ENCODE measurements around the gene TMEM74B. TPM values are rescaled to one million over a fixed set of nuclear protein-coding genes. Genes with fewer than 3 reads are reported as not detected.

Gene TMEM74B
- total and polyA plus RNA-seq, 4 donors, result 0.71 to 3.8 (median 1.9) TPM; not detected in 1

GRCh38 chr20:1207293-1207878 is 22.6 kb upstream of the TMEM74B start:
- DNase-seq (no peak), ATAC-seq (ENCODE audit: low FRiP score) (no peak)
- Histone ChIP-seq H3K4me3 (ENCODE audit: low read length in 2 of 2) (no peak overlapping the region), H3K27ac (ENCODE audit: low read depth in 1 of 2, low read length in 2 of 2) (no peak overlapping the region), H3K36me3 (ENCODE audit: control insufficient read depth in 1 of 2, insufficient read depth in 2 of 2, low read length in 1 of 2) (no peaks in the 10 kb centered on the region), H3K9me3 (ENCODE audit: control insufficient read depth, low read length) (peaks cover 3% of the 10 kb centered on the region), H3K27me3 (ENCODE audit: control insufficient read depth in 1 of 2, insufficient read depth in 2 of 2, low read length in 1 of 2) (no peaks in the 10 kb centered on the region), H3K4me1 (ENCODE audit: control insufficient read depth in 1 of 2, insufficient read depth in 2 of 2, low read length in 2 of 2) (no peaks in the 10 kb centered on the region)
- intact Hi-C loops (cut with DNase I), result no loop called here
- WGBS, 2 donors, result 82% methylated on average over 3 of the region's 3 CpGs

DNA sequence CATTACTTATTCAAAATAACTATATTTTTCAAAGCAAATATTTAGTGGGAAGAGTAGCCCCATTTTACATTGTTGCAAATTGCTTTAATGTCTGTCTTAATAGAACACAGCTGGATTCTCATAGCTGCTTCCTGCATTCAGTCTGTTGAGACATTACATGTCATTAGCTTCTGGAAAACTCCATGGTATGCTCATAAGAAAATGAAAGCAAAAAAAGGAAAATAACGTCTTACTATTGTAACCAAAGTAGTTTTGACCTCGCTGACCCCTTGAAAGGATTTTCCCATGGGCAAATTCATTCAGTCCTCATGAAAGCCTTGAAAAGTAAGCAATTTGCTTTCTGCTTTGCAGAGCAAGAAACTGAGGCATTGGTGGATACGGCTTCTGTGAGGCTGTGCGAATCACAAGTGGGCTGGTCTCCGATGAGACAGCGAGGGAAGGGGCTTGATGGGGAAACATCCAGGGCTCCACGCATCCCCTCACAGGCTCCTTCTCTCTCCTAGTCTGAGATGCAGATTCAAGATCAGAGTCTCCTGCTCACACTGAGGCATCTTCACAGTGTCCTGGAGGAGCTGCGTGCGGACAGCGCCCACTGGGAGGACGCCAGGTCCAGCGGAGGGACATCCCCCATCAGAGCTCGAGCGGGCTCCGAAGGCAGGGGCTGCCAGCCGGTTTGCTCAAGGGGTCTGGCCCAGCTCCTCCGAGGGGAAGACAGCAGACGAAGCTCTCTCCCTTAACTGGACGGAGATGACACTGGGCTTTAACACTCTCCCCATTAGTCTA is 21.8 kb upstream of the TMEM74B start:
- Histone ChIP-seq H3K4me1 (ENCODE audit: control insufficient read depth in 1 of 2, insufficient read depth in 2 of 2, low read length in 2 of 2) (no peaks in the 10 kb centered on the region), H3K36me3 (ENCODE audit: control insufficient read depth in 1 of 2, insufficient read depth in 2 of 2, low read length in 1 of 2) (no peaks in the 10 kb centered on the region), H3K27me3 (ENCODE audit: control insufficient read depth in 1 of 2, insufficient read depth in 2 of 2, low read length in 1 of 2) (no peaks in the 10 kb centered on the region), H3K9me3 (ENCODE audit: control insufficient read depth, low read length) (peaks cover 3% of the 10 kb centered on the region), H3K27ac (ENCODE audit: low read depth in 1 of 2, low read length in 2 of 2) (no peak overlapping the region), H3K4me3 (ENCODE audit: low read length in 2 of 2) (no peak overlapping the region)
- ATAC-seq (ENCODE audit: low FRiP score), result no peak
- no peak for DNase-seq
- intact Hi-C loops (cut with DNase I), result no loop called here
- 68 to 72% methylated on average over 19 of the region's 19 CpGs for WGBS, 2 donors

GRCh38 chr20:1205802-1206201 is 21.0 kb upstream of the TMEM74B start:
- intact Hi-C loops (cut with DNase I), result no loop called here
- H3K4me1 ChIP-seq (ENCODE audit: control insufficient read depth in 1 of 2, insufficient read depth in 2 of 2, low read length in 2 of 2), result no peaks in the 10 kb centered on the region
- ATAC-seq (ENCODE audit: low FRiP score) (no peak), DNase-seq (no peak)
- H3K9me3 ChIP-seq (ENCODE audit: control insufficient read depth, low read length), result peaks cover 3% of the 10 kb centered on the region
- H3K27me3 ChIP-seq (ENCODE audit: control insufficient read depth in 1 of 2, insufficient read depth in 2 of 2, low read length in 1 of 2), result no peaks in the 10 kb centered on the region
- H3K36me3 ChIP-seq (ENCODE audit: control insufficient read depth in 1 of 2, insufficient read depth in 2 of 2, low read length in 1 of 2), result no peaks in the 10 kb centered on the region
- 92 to 94% methylated on average over 8 of the region's 8 CpGs for WGBS, 2 donors
- no peak overlapping the region for H3K4me3 ChIP-seq (ENCODE audit: low read length in 2 of 2)
- no peak overlapping the region for H3K27ac ChIP-seq (ENCODE audit: low read depth in 1 of 2, low read length in 2 of 2)

DNA sequence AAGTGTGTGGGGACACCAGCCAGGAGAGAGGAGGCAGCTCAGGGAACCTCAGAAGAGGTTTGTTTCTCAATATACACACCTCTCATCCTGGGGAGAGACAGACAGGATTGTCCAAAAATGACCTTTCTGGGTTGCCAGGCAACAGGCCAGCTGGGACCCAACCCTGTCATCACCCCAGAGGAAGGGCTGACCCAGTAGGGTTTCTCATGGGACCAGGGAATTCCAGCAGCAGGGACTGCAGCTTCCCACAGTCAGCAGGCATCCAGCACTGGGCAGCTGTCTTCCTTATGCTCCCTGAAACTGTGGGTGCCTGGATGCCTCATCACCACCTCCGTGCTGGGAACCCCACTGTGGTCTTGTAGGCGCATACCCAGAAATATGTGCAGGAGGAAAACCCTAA is 19.8 kb upstream of the TMEM74B start:
- H3K4me1 ChIP-seq (ENCODE audit: control insufficient read depth in 1 of 2, insufficient read depth in 2 of 2, low read length in 2 of 2), result no peaks in the 10 kb centered on the region
- ATAC-seq (ENCODE audit: low FRiP score) (no peak), DNase-seq (no peak)
- H3K36me3 ChIP-seq (ENCODE audit: control insufficient read depth in 1 of 2, insufficient read depth in 2 of 2, low read length in 1 of 2), result no peaks in the 10 kb centered on the region
- H3K27ac ChIP-seq (ENCODE audit: low read depth in 1 of 2, low read length in 2 of 2), result no peak overlapping the region
- intact Hi-C loops (cut with DNase I), result no loop called here
- no peak overlapping the region for H3K4me3 ChIP-seq (ENCODE audit: low read length in 2 of 2)
- 66 to 82% methylated on average over 2 of the region's 2 CpGs for WGBS, 2 donors
- no peaks in the 10 kb centered on the region for H3K27me3 ChIP-seq (ENCODE audit: control insufficient read depth in 1 of 2, insufficient read depth in 2 of 2, low read length in 1 of 2)
- H3K9me3 ChIP-seq (ENCODE audit: control insufficient read depth, low read length), result peaks cover 1% of the 10 kb centered on the region

DNA sequence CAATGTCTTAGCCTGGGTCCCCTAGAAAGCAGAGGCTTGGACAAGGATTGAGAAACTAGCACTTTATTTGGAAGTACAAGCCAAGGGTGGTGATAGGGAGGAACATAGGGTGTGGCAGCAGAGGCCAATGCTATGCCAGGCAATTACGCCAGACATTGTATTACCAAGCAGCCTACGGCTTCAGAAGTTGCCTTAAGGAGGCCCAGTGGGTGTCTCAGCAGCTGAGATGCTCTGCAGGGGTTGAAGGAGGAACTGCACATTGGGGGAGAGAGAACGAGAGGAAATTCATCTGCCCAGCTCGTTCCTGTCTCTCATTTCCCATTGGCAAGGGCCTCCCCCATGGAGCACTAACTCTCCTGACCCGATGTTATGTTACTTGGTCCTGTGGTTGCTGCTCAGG is 19.3 kb upstream of the TMEM74B start:
- Histone ChIP-seq H3K4me1 (ENCODE audit: control insufficient read depth in 1 of 2, insufficient read depth in 2 of 2, low read length in 2 of 2) (no peaks in the 10 kb centered on the region), H3K9me3 (ENCODE audit: control insufficient read depth, low read length) (no peaks in the 10 kb centered on the region), H3K27ac (ENCODE audit: low read depth in 1 of 2, low read length in 2 of 2) (no peak overlapping the region), H3K36me3 (ENCODE audit: control insufficient read depth in 1 of 2, insufficient read depth in 2 of 2, low read length in 1 of 2) (no peaks in the 10 kb centered on the region), H3K4me3 (ENCODE audit: low read length in 2 of 2) (no peak overlapping the region), H3K27me3 (ENCODE audit: control insufficient read depth in 1 of 2, insufficient read depth in 2 of 2, low read length in 1 of 2) (no peaks in the 10 kb centered on the region)
- ATAC-seq (ENCODE audit: low FRiP score), result no peak
- no peak for DNase-seq
- intact Hi-C loops (cut with DNase I), result no loop called here
- 45 to 52% methylated on average over 5 of the region's 5 CpGs for WGBS, 2 donors

- intact Hi-C loops (cut with DNase I), result no loop called here
- no peak overlapping the region for H3K4me3 ChIP-seq (ENCODE audit: low read length in 2 of 2)
- DNase-seq (no peak), ATAC-seq (ENCODE audit: low FRiP score) (no peak)
- no peak overlapping the region for H3K27ac ChIP-seq (ENCODE audit: low read depth in 1 of 2, low read length in 2 of 2)
- H3K9me3 ChIP-seq (ENCODE audit: control insufficient read depth, low read length), result no peaks in the 10 kb centered on the region
- H3K36me3 ChIP-seq (ENCODE audit: control insufficient read depth in 1 of 2, insufficient read depth in 2 of 2, low read length in 1 of 2), result no peaks in the 10 kb centered on the region
- no peaks in the 10 kb centered on the region for H3K4me1 ChIP-seq (ENCODE audit: control insufficient read depth in 1 of 2, insufficient read depth in 2 of 2, low read length in 2 of 2)
- H3K27me3 ChIP-seq (ENCODE audit: control insufficient read depth in 1 of 2, insufficient read depth in 2 of 2, low read length in 1 of 2), result no peaks in the 10 kb centered on the region
- 57 to 65% methylated on average over 5 of the region's 5 CpGs for WGBS, 2 donors
Observed at GRCh38 chr20:1203630-1204029, 18.8 kb upstream of the TMEM74B start.

DNA sequence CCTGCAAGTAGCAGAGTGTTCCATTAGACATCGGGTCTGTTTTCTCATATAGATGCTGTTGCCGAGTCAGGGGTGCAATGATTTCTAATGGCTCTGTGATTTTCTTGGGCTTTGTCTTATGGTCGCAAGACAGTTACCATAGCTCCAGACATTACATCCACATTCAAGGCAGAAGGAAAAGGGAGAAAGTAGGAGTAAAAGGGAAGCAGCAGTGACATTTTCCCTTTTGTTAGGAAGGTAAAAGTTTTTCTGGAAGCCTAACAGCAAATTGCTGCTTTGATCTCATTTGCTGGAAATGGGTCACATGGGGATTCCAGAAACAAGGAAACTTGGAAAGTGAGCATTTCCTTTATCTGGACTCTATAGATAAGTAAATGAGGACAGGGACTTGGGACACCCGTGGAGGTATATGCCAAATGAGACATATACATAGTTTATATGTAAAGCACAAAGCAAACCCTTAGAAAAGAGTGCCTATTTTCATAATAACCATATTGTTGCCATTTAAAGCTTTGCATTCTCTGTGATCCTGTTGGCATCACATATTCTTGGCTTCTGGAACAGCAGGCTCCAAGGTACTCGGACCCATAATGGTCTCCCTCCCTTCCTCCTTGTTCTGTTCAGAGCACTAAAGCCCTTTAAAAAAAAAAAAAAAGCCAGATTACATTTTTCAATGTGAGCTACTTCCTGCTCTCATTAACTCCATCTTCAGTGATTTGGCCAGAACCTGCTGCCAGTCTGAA is 18.2 kb upstream of the TMEM74B start, which contains the start of gene C20orf202:
Gene C20orf202 (plus strand): TSS at position 693 of the 743 bp plus-strand sequence. CDS start 132 bp downstream, outside the sequence.
- no peaks in the 10 kb centered on the region for H3K4me1 ChIP-seq (ENCODE audit: control insufficient read depth in 1 of 2, insufficient read depth in 2 of 2, low read length in 2 of 2)
- H3K9me3 ChIP-seq (ENCODE audit: control insufficient read depth, low read length), result no peaks in the 10 kb centered on the region
- intact Hi-C loops (cut with DNase I), result no loop called here
- no peaks in the 10 kb centered on the region for H3K27me3 ChIP-seq (ENCODE audit: control insufficient read depth in 1 of 2, insufficient read depth in 2 of 2, low read length in 1 of 2)
- ATAC-seq (ENCODE audit: low FRiP score) (no peak), DNase-seq (no peak)
- H3K4me3 ChIP-seq (ENCODE audit: low read length in 2 of 2), result no peak within 1 kb of the TSS
- no peak within 1 kb of the TSS for H3K27ac ChIP-seq (ENCODE audit: low read depth in 1 of 2, low read length in 2 of 2)
- 59 to 64% methylated on average over 5 of the region's 5 CpGs for WGBS, 2 donors
- H3K36me3 ChIP-seq (ENCODE audit: control insufficient read depth in 1 of 2, insufficient read depth in 2 of 2, low read length in 1 of 2), result no peaks in the 10 kb centered on the region

DNA sequence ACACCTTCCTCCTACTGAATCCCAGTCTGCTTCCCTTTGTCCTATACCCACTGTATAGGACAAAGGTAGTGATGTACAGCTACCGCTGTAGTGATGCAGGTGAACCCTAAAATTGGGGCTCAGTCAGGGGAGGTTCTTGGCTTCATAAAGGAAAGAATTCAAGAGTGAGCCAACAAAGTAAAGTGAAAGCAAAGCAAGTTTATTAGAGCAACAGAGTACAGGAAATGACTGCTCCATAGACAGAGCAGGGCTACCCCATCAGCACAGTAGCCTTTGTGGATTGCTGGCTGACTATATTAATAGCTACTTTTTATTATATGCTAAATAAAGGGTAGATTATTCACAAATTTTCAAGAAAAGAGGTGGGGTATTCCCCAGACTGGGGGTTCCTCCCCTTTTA is 15.2 kb upstream of the TMEM74B start:
- DNase-seq, result no peak
- 90 to 95% methylated on average over 1 of the region's 1 CpG for WGBS, 2 donors
- H3K4me3 ChIP-seq (ENCODE audit: low read length in 2 of 2), result no peak overlapping the region
- ATAC-seq (ENCODE audit: low FRiP score), result no peak
- no peaks in the 10 kb centered on the region for H3K4me1 ChIP-seq (ENCODE audit: control insufficient read depth in 1 of 2, insufficient read depth in 2 of 2, low read length in 2 of 2)
- intact Hi-C loops (cut with DNase I), result no loop called here
- peaks cover 0 to 2% of the 10 kb centered on the region in 2 donors for H3K27me3 ChIP-seq (ENCODE audit: control insufficient read depth in 1 of 2, insufficient read depth in 2 of 2, low read length in 1 of 2)
- no peaks in the 10 kb centered on the region for H3K36me3 ChIP-seq (ENCODE audit: control insufficient read depth in 1 of 2, insufficient read depth in 2 of 2, low read length in 1 of 2)
- peaks cover 1% of the 10 kb centered on the region for H3K9me3 ChIP-seq (ENCODE audit: control insufficient read depth, low read length)
- no peak overlapping the region for H3K27ac ChIP-seq (ENCODE audit: low read depth in 1 of 2, low read length in 2 of 2)

Data from aorta (tissue), 5 donors.